ENCODE measurements around the gene SEPTIN2.
"Not testable (repeated sequence)": the region's sequence is repeated elsewhere in the genome, so short reads cannot be mapped to it uniquely, and the experiment has no call there.

Gene SEPTIN2

DNA sequence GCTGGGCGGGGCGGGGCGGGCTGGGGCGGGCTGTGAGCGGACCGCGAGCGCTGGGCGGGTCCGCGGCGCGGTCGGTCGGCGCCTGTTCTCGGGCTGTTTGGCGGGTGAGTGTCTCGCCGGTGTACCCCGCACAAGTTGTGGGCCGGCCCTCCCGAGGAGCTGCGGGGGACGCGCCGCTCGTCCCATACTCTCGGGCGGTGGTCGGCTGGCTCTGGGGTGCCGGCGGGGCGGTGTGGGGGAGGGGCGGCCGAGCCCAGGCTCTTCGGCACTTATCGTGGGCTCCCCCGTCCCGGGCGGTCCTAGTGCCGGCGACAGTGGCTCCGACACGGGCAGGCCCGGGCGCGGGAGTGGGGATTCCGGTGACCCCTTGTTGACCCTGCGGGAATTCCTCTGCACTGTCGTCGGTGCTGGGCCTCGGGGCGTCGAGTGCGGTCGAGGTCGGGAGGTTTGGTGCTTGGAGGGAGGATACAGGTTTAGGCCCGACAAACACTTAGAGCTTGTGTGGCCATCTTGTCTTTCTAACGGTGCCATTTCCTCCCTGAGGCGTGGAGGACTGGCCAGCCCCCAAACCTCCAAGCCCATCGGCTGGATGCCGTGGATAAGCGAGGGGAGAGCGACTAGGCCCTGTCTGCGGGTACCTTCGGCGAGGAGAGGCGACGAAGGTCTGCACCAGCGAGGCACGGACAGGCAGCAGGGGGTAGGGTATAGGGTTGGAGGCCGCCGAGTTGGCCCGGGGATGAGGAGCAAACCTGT, at the start of gene SEPTIN2:
TSS of gene SEPTIN2 (plus strand) at position 47 of the 753 bp plus-strand sequence. CDS start 8,308 bp downstream, outside the sequence.
- DNase-seq, result peak; percentile 92

- DNase-seq, result no peak
These were observed 48.3 kb upstream of the SEPTIN2 start for GRCh38 chr2:241267249-241268067.

DNA sequence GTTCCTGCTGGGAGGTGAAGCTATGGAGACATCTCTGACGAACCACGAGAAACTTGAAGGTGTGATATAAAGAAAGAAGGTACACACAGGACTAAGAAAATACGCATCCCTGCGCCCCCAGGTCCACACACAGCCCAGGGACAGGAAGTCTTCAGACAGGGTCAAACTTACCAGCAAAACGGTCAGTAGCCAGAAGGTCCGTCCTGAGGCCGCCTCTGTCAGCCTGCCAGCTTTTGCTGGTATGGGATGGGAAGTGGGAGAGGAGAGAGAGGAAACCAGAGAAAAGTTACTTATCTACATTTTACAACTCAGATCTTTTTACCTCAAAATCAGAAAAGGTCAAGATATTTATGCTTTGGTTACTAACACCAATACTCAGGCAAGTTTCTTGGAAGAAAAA, 47.4 kb upstream of the SEPTIN2 start:
- no peak for DNase-seq

GRCh38 chr2:241268716-241269445, 46.8 kb upstream of the SEPTIN2 start:
- DNase-seq, result no peak

- no peak for DNase-seq
These were observed 45.8 kb upstream of the SEPTIN2 start for GRCh38 chr2:241269707-241270520.

GRCh38 chr2:241270531-241270930, 45.2 kb upstream of the SEPTIN2 start:
- no peak for DNase-seq

- peak; percentile 90 for DNase-seq
These were observed 43.9 kb upstream of the SEPTIN2 start for GRCh38 chr2:241271706-241272302.

DNA sequence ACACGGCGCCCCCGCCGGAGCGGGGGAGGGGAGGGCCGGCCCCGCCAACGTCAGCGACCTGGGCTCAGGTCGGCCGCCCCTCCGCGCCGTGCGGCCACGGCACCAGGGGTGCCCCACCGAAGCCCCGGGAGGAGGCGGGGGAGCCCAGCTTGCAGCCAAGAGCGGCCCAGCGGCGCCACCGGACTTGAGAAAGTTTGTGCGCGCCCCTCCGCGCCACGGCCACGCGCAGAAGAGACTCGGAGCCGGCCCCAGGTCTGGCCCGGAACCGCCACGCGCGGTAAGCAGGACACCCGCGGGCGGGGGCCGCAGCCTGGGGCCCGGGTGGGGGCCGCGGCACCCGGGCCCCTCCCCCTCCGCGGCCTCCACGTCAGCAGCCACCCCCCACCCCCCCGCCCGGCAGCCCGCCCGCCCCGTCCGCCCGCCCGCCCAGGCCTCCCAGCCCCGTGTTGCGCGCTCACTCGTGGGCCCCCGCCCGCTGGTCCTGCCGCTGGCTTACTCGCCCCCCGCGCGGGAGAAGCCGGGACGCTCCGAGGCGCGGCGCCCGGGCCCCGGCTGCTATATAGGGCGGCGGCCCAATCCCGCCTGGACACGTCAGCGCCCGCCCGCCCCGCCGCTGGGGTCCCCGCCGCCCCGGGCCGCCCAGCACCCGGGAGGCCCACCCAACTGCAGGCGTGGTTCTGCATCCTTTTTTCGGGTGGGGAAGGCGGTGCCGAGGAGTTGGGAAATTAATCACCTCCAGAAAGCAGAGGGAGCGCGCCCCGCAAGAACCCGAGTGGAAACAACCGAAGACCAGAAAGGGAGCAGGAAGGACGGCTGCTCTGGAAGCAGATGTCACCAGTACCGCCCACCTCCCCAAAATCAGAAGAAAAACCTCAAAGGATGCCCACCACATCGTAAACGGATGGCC, 43.2 kb upstream of the SEPTIN2 start:
- DNase-seq, result peak; percentile 87

GRCh38 chr2:241273210-241274020, 42.3 kb upstream of the SEPTIN2 start:
- no peak for DNase-seq

- no peak for DNase-seq
These were observed 41.6 kb upstream of the SEPTIN2 start for GRCh38 chr2:241274127-241274526.

DNA sequence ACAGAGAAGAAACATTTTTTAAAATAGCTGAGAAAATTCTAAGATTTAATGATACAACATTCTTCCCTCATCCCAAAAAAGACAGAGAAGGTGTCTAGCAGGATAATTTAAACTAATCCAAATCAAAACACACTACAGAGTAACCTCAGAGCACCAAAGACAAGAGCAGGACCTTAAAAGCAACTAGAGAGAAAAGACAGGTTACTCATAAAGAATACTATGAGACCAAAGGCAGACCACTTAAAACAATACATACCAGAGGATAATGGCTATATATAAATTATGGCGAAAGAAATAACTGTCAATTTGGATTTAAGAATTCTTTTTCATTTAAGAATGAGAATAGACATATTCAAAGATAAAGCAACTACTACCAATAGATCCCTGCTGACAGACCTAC, 40.2 kb upstream of the SEPTIN2 start:
- no peak for DNase-seq

DNA sequence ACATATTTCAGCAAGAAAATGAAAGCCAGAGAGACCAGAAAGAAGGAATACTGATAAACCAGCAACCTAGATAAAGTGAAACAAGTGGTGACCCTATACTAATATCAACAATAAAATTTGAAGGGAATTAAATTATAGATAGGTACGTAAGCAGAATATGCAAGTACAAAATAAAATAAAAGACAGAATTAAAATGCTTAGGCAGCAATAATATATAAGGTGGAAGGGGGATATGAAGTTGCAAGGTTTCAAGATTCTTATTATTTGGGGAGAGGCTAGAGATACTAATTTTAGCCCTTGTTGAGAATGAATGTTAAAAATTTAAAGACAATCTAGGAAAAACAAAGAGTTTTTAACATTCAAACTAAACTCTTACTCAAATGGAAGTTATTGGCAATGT, 39.8 kb upstream of the SEPTIN2 start:
- DNase-seq, result no peak

DNA sequence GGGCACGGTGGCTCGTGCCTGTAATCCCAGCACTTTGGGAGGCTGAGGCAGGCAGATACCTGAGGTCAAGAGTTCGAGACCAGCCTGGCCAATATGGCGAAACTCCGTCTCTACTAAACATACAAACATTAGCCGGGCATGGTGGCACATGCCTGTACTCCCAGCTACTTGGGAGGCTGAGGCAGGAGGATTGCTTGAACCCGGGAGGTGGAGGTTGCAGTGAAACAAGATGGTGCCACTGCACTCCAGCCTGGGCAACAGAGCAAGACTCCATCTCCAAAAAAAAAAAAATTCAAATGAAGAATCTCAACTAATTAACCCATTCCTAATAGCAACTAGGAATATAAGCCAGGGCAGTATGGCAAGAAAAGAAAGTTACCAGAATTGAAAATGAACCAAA, 37.4 kb upstream of the SEPTIN2 start:
- DNase-seq, result not testable (repeated sequence)

- no peak for DNase-seq
These were observed 36.3 kb upstream of the SEPTIN2 start for GRCh38 chr2:241279413-241279812.

DNA sequence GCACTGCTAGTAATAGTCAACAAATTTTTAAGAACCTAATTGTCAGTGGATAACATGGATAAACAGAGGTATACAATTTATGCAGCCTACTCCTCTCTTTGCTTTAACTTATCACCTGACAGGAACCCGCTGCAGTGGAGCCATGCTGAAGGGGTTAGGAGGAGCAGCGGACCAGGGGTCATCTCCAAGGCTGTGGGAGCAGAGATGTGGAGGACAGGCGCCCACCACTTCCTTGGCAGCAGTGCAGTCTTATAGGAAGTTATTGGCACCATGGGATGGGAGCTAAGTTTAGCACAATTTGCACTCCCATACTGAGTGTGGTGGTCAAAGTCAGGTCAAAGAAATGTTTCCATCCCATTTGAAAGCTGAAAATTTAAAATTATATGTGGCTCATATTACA, 35.9 kb upstream of the SEPTIN2 start:
- no peak for DNase-seq

GRCh38 chr2:241280291-241280690, 35.4 kb upstream of the SEPTIN2 start:
- DNase-seq, result no peak

DNA sequence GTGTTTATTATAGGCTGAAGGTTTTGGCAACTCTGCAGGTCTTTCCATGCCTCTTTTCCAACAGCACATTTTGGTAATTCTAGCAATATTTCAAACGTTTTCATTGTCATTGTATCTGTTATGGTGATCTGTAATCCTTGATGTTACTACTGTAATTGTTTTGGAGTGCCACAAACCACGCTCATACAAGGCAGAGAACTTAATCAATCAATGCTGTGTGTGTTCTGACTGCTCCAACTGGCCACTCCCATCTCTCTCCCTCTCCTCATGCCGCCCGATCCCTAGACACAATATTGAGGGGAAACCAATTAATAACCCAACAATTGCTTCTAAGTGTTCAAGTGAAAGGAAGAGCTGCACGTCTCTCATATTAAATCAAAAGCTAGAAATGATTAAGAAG, 33.2 kb upstream of the SEPTIN2 start:
- no peak for DNase-seq

DNA sequence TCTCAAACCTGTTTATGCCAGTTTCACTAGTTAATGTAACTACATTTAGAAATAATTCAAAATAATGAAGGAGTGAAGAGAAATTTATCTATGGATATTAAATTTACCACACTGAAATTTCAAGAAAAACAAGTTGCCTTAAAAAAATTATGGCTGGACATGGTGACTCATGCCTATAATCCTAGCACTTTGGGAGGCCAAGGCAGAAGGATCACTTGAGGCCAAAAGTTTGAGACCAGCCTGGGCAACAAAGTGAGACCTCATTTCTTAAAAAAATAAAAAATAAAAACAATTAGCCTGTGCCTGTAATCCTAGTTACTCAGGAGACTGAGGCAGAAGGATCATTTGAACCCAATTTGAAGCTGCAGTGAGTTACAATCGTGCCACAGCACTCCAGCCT, 30.1 kb upstream of the SEPTIN2 start:
- no peak for DNase-seq

DNA sequence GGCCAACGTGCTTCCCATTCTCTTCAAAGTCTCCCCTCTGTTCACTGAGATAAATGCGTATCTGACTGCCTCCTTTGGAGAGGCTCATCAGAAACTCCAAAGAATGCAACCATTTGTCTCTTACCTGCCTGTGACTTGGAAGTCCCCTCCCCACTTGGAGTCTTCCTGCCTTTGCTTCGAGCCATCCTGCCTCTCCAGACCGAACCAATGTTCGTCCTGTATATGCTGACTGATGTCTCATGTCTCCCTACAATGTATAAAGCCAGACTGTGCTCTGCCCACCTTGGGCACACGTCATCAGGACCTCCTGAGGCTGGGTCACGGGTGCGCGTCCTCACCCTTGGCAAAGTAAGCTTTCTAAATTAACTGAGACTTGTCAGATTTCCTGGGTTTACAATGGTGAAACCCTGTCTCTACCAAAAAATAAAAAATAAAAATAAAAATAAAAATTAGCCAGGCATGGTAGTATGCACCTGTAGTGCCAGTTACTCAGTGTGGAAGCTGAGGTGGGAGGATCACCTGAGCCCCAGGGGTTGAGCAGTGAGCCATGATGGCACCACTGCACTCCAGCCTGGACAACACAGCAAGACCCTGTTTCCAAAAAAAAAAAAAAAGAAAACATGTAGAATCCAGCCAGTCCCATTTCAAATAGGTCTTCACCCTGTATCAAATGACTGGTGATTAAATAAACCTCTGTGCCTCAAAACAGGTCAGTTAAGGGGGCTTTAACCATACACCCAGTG, 29.2 kb upstream of the SEPTIN2 start:
- DNase-seq, result no peak

All from right forelimb (tissue), 1 donor.